ENCODE results near the gene VANGL1.

Gene VANGL1

GRCh38 chr1:115710859-115711624 is 69.3 kb downstream of the VANGL1 start:
- no peak for DNase-seq

DNA sequence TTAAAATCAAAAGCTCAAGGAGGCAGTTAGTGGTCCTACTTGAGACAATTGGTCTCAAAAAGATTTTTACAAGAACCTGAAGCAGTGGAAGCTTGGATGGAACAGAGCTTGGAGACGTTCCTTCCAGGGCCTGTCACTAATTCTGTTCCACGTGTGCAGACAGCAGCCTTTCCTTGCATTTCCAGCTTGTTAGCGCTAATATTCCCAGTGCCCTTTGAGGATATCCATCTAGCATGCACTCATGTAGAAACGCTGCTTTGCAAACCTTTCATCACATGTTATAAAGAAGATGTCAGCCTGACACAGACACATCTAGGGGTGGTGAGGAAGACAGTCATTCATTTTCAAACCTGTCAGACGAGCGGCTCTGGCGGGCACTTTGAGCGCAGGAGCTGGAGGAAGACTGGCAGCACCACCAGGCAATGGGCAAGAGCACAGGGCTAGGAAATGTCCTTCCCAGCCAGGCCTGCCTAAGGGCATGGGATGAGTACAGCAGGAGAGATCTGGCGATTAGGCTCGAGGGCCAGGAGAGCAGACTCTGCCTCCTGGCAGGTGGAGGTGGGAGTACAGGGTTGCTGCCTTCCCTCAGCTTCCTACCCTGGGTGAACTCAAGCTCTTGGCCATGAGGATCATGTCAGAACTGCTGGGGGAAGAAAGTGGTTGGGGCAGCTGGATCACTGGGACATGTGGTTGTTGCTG is 71.3 kb downstream of the VANGL1 start:
- no peak for DNase-seq

- no peak for DNase-seq
Measured at GRCh38 chr1:115713906-115714305, 72.1 kb downstream of the VANGL1 start.

GRCh38 chr1:115714572-115715141 is 72.9 kb downstream of the VANGL1 start:
- no peak for DNase-seq

DNA sequence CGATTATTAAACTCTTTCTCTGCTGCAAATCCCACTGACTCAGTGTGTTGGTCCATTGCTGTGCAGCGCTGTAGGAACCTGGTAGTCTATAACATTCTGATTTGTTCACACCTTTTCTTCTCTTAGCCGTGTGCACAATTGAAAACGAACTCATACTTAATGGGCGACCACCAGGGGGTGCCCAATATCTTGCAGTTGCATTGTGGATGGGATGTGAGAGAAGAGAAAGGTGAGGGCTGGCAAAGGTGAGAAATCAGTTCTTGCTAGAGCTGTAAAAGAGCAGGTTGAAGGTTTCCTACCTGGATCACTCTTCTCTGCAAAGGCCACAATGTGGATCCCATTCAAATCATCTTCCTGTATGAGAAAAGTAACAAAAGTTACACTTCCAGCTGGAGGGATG is 75.8 kb downstream of the VANGL1 start:
- peak; percentile 48 for DNase-seq

GRCh38 chr1:115718011-115718754 is 76.4 kb downstream of the VANGL1 start:
- DNase-seq: no peak

GRCh38 chr1:115719285-115719684 is 77.5 kb downstream of the VANGL1 start:
- DNase-seq: no peak

- DNase-seq: no peak
Measured at GRCh38 chr1:115722221-115722620, 80.5 kb downstream of the VANGL1 start.

DNA sequence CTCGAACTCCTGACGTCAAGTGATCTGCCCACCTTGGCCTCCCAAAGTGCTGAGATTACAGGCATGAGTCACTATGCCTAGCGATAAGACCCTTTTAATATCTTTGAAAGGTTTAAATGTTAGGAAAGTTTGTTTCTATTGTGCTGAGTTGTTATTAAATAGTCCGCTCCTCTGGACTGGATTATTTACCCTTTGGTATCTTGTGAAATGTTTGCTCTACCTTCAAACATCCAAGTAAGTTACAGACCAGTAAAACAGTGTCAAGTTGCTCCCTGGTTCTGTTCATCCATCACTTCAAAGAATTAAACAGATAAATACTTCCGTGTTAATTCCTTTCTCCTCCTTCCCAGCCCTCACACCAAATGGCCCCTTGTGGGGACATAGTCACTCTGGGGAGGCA is 82.0 kb downstream of the VANGL1 start:
- no peak for DNase-seq

DNA sequence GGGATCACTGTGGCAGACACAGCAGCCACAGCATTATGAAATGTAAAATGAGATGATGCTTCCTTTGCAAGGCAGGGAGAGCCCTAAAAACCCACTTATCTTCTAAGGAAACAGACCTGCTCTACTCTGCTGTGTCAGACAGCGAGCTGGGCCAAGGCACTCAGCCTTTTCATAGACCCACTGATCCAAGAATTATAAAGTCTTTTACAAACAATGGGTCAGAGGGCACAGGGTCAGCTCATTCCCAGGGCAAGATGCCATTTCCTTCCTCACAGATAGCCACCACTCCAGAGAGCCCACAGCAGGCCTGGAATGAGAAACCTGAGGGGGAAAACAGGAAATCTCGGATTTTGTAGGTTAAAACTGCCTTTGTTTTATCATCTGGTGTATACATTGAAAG is 83.8 kb downstream of the VANGL1 start:
- DNase-seq: no peak

DNA sequence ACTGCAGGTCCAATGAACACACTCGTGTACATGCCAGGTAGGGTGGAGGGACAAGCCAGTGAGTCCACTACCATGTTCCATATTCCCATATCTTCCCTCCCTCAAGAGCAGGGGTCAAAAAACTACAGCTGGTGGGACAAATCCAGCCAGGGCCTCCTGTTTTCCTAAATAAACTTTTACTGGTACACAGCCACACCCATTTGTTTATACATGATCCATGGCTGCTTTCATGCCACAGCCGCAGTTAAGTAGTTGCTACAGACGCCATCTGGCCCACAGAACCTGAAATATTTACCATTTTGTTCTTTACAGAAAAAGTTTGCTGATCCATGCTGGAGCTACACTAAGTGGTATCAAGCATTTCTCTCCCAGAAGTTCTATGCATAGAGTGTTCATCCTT is 84.4 kb downstream of the VANGL1 start:
- DNase-seq: no peak

DNA sequence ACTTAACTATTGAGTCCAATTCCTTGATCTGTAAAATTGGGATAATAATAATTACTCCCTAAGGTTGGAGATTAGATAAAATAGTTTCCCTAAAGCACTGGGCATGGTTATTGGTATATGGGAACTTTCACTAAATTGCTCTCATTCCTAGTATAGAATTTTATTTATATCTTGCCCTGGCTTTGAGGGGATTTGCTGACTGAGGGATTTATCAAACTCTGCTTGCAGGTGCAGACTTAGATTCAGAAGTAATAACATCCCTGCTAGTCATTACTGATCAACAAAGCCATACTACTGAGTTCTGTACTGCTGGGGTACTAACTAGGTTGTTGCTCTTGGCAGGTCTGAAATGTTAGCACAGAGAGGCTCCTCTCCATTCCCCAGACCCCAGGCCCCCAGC is 84.8 kb downstream of the VANGL1 start:
- no peak for DNase-seq

DNA sequence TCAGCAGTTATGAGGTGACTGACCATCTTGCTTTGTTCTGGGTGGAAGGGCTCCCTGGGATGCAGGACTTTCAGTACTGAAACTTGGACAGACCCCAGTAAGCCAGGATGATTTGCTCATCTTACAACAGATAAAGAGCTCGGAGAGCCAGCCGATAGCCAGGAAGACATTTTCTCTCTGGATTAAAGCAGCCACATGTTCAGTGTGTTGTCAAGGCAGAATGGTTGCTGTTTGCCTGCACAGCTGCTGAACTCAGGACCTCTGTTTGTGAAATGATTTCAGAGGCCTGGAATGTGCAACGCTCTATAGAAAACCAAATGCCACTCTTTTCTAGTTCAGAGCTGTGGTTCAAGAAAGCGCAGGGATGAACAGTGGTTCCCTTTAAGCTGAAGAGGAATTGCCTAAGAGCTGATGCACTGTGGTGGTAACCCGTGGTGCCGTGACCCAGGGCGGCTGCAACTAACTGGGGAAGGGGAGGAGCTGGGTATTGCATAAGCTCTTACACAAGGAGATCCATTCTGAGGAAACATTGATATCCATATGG is 86.0 kb downstream of the VANGL1 start:
- DNase-seq: no peak

DNA sequence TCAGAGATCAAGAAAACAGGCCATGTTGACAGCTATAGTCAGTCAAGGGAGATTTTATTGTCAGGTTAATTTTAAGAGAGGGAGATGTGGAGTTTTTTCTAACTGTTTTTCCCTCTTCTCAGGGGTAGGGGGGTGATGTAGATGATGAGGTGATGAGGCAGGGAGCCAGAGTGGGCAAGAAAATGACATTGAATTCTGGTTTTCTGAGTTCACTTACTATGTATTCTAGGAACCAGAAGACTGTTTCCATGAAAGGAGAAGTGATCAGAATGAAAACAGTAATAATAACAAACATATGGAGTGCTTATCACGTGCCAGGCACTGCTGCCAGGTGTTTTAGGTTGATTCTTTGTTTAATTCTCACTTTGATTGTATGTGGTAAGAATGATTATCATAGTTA is 86.6 kb downstream of the VANGL1 start:
- no peak for DNase-seq

GRCh38 chr1:115729756-115730155 is 88.0 kb downstream of the VANGL1 start:
- DNase-seq: no peak

- DNase-seq: no peak
Measured at GRCh38 chr1:115732316-115732715, 90.5 kb downstream of the VANGL1 start.

DNA sequence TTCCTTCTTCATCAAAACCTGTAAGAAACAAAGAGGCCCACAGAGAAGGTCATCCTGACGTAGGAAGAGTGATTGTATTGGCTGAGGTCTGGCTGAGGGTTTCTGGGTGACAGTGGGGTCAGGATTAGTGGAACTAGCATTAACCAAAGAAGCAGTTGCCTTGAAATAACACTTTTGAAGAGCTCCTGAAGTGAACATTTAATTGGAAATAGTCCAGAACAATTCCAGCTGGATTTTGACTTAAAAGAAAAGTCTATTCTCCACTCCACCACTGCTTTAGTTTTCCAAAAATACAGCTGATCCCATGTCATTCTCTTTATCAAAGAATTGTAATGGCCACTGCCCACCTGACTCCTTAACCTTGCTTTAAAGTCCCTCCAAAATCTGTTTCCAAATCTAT is 99.0 kb downstream of the VANGL1 start:
- no peak for DNase-seq

- DNase-seq: no peak
Measured at GRCh38 chr1:115744646-115745275, 103.0 kb downstream of the VANGL1 start.

DNA sequence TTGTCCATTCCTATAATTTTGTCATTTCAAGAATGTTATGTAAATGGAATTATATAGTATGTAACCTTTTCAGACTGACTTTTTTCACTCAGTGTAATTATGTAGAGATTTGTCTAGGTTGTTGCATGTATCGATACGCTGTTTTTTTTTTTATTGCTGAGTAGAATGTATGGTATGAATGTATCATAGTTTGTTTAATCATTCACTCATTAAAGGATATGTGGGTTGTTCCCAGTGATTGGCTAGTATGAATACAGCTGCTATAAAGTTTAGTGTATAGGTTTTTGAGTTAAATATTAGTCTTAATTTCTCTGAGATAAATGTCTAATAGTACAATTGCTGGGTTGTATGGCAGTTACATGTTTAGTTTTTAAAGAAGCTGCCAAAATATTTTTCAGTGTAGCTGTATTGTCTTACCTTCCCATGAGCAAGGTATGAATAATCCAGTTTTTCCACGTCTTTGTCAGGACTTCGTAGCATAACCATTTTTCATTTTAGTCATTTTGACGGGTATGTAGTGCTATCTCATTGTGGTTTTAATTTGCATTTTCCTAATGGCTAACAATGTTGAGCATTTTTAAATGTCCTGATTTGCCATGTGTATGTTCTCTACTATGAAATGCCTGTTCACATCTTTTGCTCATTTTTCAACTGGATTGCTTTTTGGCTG is 104.4 kb downstream of the VANGL1 start:
- DNase-seq: no peak
